Pons (tissue), 1 donor: ENCODE data around the gene TMEM168.
"Not testable (repeated sequence)": the region's sequence is repeated elsewhere in the genome, so short reads cannot be mapped to it uniquely, and the experiment has no call there.

Source experiments
- DNase-seq: peaks from one replicate; pipeline ENCODE4 v3.0.0-alpha.2; 2016; ENCODE audit warnings: low spot score

TMEM168 gene, protein sequence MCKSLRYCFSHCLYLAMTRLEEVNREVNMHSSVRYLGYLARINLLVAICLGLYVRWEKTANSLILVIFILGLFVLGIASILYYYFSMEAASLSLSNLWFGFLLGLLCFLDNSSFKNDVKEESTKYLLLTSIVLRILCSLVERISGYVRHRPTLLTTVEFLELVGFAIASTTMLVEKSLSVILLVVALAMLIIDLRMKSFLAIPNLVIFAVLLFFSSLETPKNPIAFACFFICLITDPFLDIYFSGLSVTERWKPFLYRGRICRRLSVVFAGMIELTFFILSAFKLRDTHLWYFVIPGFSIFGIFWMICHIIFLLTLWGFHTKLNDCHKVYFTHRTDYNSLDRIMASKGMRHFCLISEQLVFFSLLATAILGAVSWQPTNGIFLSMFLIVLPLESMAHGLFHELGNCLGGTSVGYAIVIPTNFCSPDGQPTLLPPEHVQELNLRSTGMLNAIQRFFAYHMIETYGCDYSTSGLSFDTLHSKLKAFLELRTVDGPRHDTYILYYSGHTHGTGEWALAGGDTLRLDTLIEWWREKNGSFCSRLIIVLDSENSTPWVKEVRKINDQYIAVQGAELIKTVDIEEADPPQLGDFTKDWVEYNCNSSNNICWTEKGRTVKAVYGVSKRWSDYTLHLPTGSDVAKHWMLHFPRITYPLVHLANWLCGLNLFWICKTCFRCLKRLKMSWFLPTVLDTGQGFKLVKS

DNA sequence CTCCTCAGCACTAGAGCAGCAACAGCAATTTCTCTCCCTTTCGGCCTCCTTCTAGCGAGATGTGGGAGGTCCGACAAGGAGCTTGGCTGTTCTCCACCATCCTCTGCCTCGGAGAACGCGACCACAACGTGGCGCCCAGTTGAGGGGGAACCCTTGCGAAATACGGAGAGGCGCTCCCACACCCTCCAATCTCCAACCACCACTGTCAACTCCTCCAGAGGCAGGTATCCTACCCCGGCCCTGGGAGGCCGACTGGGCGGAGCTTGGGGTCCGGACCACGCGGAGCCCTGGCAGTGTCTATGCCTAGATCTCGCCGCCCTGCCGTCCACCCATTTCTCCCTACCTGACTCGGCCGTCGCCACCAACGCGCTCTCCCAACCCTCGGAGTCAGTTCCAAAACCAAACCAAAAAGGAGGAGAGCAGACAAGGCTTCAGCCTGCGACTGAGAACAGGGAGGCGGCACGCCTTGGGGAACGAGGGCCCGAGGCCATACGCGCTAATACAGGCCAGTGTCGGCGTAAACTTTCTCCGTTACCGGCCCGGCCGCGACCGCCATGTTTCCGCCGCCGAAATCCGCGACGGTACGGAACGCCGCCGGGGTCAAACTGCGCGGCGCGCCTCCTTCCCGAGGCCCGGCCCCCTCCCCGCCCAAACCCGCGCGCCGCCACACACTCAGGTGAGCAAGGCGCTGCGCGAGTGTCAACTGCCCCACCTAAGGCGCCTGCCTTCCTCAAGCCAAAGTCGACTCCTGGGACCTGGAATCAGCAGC, at the start of gene TMEM168:
TSS of gene TMEM168 (minus strand) at position 577 of the 769 bp plus-strand sequence. CDS start 5,568 bp downstream, outside the sequence.
- DNase-seq: peak; percentile 58

DNA sequence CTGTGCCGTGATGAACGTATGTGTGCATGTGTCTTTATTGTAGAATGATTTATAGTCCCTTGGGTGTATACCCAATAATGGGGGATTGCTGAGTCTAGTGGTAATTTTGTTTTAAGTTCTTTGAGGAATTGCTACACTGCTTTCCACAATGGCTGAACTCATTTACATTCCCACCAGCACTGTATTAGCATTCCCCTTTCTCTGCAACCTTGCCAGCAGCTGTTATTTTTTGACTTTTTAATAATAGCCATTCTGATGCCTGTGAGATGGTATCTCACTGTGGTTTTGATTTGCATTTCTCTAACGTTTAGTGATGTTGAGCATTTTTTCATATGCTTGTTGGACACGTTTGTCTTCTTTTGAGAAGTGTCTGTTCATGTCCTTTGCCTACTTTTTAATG, 45.7 kb upstream of the TMEM168 start:
- DNase-seq: not testable (repeated sequence)

DNA sequence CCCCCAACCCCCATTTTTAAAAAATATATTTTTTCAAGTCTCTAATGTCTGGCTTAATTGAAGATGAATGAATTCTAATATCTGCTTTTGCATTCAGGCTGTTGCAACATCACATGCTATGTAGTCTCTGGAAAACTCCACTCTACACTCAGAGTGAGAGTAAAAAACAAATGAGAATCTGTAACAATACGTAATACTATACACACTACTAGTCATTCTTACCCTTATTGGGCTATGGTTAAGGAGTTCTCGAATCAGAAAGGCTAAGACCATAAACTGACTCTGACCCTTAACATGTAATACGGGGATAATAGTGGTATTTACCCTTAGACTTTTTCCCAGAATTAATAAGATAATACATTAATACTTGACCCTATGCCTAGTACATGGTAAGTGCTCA, 42.9 kb upstream of the TMEM168 start:
- DNase-seq: no peak

DNA sequence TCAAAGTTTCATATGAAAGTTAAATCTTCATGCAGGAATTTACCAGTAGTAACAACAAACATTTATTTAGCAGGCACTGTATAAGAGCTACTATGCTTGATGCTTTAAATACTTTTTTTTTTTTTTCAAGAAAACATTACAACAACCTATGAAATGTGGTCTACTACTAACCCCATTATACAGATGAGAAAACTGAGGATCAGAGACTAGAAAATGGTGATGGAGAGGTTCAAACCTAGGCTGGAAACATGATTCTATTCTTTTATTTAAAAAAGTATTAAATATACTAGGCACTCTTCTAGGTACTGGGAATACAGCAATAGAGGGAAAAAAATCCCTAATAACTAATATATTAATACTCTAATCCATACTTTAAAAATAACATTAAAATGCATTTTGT, 40.6 kb upstream of the TMEM168 start:
- no peak for DNase-seq

DNA sequence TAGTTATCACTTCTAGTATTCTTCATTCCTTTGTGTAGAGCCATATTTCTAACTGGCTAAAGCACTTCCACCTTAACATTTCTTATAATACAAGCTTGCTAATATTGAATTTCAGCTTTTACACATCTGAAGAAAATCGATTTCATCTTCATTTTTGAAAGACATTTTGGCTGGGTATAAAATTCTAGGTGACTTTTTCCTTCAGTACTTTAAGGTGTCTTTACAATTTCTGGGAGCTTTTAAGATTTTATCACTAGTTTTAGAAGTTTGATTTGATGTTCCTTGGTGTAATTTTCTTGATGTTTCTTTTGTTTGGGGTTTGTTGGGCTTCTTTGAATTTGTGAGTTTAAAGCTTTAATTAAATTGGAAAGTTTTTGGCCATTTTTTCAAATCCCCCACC, 38.5 kb upstream of the TMEM168 start:
- DNase-seq: no peak

DNA sequence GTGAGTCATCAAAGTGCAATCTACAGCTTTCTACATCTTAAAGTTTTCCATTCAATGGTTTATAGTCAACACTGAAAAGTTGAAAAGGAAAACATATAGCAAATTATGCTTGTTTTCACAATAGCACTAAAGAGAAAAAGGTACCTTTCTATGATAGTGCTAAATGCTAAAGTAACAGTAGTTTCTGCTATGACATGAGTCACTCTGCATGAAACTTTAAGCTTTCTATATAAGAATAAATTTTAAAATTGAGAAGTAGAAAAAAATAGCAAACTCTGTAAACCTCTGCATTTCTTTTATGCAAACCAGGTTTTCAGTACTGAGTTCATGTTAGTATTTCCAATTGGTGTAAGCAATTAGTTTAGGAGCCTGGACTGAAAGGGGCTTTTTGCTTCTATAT, 31.2 kb upstream of the TMEM168 start:
- no peak for DNase-seq

DNA sequence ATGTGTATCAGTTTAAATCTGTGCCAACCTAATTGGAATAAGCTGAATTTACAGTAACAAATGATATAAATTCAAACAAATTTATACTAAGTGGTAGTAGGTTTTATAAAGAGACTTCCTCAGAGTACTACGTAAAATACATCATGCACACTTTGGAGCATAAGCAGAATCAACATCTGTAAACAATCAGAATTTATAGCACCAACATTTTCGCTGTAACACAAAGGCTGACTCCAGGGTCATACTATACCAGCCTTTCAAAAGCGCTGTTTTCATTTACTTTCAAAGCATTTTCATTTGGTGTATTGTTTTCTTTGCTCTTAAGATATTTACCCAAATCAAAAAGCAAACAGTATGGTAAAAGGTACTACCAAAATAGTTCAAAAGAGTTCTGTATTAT, 29.3 kb upstream of the TMEM168 start:
- no peak for DNase-seq

DNA sequence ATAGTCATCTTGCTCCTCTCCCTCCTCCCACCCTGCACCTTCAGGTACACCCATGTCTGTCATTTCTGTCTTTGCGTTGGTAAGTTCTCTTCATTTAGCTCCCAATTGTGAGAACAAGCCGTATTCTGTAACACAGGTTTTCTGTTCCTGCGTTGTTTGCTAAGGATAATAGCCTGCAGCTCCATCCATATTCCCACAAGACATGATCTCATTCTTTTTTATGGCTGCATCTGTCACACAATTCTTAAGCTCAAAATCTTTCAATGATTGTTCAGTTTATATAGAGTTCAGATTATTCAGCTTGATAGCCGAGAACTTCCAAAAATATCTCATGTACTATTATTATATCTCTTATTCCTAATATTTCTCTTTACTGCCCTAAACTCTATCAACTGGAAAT, 16.0 kb upstream of the TMEM168 start:
- no peak for DNase-seq

DNA sequence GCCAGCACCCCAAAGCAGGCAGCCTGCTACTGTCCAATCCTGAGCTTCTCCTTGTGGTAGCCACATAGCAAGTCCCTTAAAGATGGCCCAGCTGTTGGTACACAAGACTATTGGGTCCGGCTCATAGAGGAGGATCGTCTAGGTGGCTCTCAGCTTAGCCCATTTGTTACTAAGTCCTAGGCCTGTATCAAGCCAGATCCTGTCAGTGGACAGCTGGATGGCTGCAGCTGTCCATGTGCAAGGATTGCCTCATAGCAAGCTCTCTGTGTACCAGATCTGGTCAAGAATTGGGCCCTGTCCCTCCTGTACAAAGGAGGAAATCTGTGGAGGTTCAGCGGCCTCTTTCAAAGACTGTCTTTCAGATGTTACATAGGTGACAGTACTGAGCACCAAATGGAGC, 12.2 kb upstream of the TMEM168 start:
- DNase-seq: no peak

DNA sequence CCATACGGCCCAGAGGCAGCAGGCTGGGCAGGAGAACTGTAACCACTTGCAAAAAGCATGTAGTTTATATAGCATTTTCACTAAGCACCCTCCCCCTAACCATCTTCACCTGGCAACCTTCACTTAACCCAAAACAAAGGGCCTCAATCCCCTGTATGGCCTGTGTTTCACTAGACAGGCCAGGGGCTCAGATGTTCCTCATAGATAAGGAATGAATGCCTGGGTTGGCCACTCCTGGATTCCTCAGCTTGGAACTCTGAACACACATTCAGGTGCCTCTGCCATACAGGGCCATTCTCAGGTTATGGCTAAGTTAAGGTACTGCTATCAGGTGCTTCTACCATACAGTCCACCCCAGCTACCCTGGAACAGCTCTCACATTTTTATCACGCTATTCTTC, 10.3 kb upstream of the TMEM168 start:
- no peak for DNase-seq

DNA sequence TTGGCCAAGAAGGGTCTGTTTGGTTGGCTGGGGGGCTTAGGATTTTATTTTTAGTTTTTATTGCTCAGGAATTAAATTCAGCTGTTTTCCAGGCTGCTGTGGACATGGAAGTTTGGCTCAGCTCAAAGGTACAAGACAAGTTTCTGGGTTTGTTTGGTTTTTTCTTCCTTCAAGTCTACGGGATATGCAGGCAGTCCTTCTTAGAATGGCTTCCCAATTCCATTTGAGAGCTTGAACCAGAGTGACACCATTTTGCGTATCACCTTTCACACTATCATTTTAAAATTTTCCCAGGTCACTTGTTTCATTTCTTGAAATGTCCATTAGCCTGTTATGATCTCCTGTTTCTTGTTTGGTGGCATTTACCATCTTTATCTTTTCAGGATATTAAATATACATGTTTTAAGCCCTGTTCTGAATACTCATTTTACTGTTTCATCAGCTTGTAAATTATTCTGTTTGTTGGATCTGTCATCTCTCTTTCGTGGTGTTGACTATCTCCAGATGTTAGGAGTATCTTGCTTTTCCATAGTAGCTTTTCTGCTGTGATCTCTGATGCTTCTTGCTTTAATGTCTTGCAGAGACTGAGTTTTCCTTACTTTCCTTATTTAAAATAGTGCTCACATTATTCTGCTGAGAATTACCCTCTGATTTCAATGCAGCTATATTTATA, 9.4 kb upstream of the TMEM168 start:
- DNase-seq: no peak

DNA sequence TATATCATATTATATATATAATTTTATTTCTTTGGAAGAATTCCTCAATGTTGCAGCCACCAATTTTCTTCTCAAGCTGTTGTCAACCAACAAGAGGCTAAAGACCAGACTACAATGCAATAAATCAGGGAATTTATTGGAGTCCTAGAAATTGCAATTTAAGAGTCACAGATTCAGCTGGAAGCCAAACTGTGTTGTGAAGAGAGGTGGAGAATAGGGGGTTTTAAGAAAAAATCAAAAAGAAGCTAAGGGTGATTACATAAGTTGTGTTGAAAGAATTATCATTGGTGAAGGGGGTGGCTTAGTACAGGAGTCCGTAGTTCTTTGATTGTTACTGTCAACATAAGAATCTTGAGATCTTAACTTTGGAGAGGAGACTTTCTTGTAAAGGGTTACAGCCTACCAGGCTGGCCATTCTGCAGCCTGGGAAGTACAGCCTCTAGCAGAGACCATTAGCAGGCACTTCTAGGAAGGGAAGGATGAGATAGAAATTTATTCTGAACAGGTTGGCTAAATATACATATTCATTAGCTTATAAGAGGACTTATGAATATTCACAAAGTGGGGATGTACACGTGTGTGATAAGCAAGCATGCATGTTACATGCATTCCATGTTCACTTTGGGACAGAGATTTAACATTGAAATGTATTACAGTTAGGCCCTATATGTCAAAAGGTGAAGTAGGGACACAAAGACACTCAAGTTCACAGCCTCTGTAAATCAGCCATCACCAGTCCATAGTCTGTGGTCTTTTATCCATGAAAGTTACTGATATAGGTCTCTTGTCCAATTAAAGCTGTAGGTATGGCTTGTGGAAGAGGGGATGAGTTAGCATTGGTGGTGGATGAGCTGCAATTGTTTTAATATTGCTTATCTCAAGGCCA, 8.3 kb upstream of the TMEM168 start:
- DNase-seq: no peak

DNA sequence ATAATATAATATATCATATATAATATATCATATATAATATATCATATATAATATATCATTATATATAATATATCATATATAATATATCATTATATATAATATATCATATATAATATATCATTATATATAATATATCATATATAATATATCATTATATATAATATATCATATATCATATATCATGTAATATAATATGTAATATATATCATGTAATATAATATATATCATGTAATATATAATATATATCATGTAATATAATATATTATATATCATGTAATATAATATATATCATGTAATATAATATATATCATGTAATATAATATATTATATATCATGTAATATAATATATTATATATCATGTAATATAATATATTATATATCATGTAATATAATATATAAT, 6.4 kb upstream of the TMEM168 start:
- DNase-seq: not testable (repeated sequence)

DNA sequence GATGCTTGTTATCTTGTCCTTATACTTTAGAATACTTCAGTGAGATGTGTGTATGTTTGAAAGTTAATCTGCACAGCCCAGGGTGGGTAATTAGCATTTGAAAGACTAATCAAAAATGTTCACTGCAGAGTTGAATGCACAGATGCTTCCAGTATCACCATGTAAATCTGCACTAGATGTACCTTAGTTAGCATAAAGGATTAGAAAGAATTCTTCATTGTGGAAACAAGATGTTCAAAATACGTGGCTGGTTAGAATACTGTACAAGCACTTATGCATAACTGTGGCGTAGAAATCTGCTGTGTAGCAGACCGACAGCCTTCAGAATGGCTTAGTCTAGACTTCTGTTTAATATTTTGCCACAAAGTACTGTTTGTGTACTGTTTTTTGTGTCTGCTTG, 2.2 kb upstream of the TMEM168 start:
- no peak for DNase-seq

DNA sequence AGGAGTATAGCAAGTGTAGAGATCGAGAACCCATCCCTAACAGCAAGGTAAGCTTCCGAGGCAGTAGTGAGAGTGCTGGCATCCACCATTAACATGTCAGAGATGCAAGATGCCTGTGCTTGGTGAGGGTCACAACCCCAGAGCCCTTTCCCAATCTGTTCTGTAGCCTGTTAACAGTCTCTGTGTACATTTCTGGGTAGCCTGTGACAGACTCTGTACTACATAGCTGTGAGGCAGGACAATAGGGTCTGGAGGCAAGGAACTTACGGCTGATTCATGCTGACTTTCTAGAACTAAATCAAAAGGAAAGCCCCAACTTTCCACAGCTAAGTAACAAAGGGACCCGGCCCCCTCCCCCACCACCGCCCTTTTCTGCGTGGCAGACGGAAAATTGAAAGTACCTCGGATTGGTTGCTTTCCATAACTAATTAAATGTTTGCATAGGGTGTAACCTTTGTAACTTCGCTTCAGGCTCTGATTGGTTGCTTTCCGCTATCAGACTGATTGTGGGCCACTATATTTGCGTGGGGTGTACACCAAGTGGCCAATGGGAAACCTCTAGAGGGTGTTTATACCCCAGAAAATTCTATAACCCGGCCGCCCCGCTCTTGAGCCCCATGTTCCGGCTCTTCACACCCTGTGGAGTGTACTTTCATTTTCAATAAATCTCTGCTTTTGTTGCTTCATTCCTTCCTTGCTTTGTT, 1.4 kb upstream of the TMEM168 start:
- DNase-seq: no peak

DNA sequence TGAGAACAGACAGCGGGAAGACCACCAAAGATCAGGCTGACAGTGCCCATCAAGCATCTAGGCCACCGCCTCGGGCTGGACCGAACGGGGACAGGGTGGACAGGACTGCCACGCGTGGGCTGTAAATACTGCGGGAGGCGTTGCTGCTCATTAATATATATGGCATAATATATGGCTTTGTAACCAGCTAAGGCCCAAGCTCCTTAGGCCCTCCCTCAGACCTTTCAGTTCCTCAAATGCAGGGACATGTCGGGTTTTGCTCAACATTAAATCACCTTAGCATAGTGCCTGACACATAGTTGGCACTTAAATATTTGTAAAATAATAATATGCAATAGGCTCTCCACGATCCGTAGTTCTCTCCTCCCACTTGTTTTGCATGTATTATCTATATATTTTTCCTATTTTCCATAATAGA, 402 bp upstream of the TMEM168 start:
- DNase-seq: peak; percentile 52

DNA sequence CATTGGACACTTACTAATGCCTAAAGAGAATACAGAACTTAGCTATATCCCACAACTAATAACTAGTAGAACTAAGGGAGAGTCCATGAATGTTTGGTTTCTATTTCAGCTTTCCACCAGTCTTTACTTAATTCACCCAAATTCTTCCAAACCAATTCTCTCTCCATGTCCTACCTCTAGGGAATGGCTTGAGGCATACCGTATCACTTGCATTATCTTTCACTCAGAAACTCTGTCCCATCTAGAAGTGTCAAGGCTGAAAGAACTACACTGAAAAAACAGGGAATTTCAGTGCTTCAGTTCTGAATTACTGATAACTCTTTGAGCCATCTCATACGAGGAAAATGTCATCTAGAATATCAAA, 758 bp downstream of the TMEM168 start:
- DNase-seq: peak; percentile 42

DNA sequence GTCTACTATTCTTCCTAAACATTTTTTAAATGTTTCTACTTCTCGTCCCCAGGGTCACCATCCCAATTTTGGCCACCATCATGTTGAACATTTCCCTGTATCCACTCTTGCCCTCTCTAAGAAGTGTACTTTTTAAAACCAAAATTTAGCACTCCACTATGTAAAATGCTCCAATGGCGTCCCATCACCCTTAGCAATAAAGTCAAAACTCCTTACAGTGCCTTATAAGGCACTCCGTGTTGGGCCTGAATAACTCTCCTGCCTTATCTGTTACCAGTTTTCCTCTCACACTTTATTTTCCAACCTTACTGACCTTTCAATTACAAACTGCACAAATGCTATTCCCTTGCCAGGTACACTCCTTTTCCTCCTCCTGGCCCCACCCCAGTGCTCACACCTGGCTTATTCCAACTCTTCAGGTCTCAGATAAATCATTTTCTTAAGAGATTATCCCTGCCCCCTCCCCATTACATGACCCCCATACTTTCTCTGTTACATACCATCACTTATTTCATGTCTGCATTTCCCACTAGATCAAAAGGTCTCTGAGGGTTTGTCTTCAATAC, 1.3 kb downstream of the TMEM168 start:
- DNase-seq: no peak

DNA sequence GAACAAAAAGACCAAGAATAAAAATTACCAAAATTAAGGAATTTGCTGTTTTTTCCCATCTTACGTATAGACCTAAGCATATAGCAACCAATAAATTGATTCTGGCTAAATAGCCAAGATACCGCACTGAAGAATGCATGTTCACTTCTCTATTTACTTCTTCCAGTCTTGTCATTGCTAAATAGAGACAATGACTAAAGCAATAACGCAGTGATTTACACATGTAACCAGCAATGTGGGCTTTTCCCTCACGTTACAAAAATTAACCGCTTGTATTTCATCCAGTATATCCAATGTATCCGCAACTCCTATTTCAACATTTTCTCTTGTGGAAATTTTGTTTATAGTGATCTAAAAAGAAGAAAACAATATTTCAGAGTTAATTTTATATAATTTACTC, 5.6 kb downstream of the TMEM168 start:
- no peak for DNase-seq

DNA sequence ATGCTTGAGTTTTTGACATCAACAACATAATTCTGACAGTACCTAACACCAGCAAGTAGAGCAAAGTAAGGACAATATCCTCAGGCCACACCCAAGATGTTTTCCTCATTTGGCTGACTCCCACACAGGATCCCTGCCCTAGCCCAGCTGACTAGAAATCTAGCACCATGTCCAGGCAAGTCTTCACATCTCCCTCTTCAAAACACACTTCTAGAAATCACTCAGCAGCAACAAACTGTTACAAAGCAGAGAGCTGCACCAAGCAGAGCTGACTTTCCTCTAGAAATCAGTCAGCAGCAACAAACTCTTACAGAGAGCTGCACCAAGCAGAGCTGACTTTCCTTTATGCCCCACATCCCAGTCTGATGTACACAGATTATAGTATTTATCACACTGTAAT, 7.7 kb downstream of the TMEM168 start:
- DNase-seq: no peak
